GM12878 (cell line): Measurements from ENCODE around the gene TCF25. TPM values are rescaled to one million over a fixed set of nuclear protein-coding genes. Genes with fewer than 3 reads are reported as not detected.

Experiments
- ATAC-seq: fragments of 200-7000 bp; cut with Tn5 transposase; 3 replicates; pipeline ENCODE4 v1.9.1; 2020; ENCODE audit warnings: mild to moderate bottlenecking, moderate library complexity
- BruUV-seq: library from RNA; stranded (reverse); fragments of 400-500 nt; replicated peaks from 2 replicates; lab custom pipeline; 2021; lab: Mats Ljungman, UMichigan
- CTCF ChIA-PET: fragments of 300-600 bp; sonication (Branson Sonifier 250); formaldehyde crosslinking; extraction: SDS; loops from one replicate; lab custom pipeline; 2021; ENCODE audit warnings: inconsistent platforms; lab: Yijun Ruan, JAX
- POLR2A ChIA-PET: fragments of 350-600 bp; formaldehyde crosslinking; extraction: SDS; loops from one replicate; lab custom pipeline; 2021; ENCODE audit warnings: inconsistent platforms; lab: Charles Lee
- RAD21 ChIA-PET: fragments of 300-600 bp; sonication (Branson Sonifier 250); formaldehyde crosslinking; loops from one replicate; lab custom pipeline; 2023; ENCODE audit warnings: antibody characterized with exemption; ENCODE audit not compliant: unreplicated experiment; lab: Charles Lee
- SMC1A ChIA-PET: fragments of 300-600 bp; sonication (Branson Sonifier 250); formaldehyde crosslinking; loops from one replicate; lab custom pipeline; 2023; ENCODE audit not compliant: unreplicated experiment, uncharacterized antibody; lab: Charles Lee
- DNase-seq: peaks from one replicate; pipeline ENCODE4 v3.0.0-alpha.2; 2011; ENCODE audit warnings: low read depth, low spot score
- FAIRE-seq: peaks from 3 replicates; lab custom pipeline; 2011; peaks lifted over from hg19 to GRCh38; lab: Jason Lieb, UNC
- H2AFZ ChIP-seq: 2 replicates; pipeline ENCODE4 v1.6.0; 2011; ENCODE audit warnings: low read depth, low read length, control low read depth; ENCODE audit not compliant: control insufficient read depth
- H3K27ac ChIP-seq: 2 replicates; pipeline ENCODE4 v1.5.1; 2011; ENCODE audit warnings: control low read depth; ENCODE audit not compliant: control insufficient read depth, insufficient read depth
- H3K27me3 ChIP-seq, 2 experiments: replicated peaks in 1 of 2; 2 replicates each; pipeline versions ENCODE4 v1.6.0 to v1.6.1; 2011; ENCODE audit warnings: low read length in 1 of 2; ENCODE audit not compliant: control insufficient read depth in 2 of 2, insufficient read depth in 2 of 2
- H3K36me3 ChIP-seq, 2 experiments: 2 replicates each; pipeline ENCODE4 v1.5.1; 2011; ENCODE audit warnings: low read length in 1 of 2; ENCODE audit not compliant: control insufficient read depth in 2 of 2, insufficient read depth in 2 of 2
- H3K4me1 ChIP-seq: 2 replicates; pipeline ENCODE4 v1.6.1; 2011; ENCODE audit warnings: mild to moderate bottlenecking, low read length, moderate library complexity, mixed read lengths; ENCODE audit not compliant: control insufficient read depth, insufficient read depth
- H3K4me2 ChIP-seq: 2 replicates; pipeline ENCODE4 v1.6.0; 2011; ENCODE audit warnings: control low read depth; ENCODE audit not compliant: control insufficient read depth, insufficient read depth
- H3K4me3 ChIP-seq: fragments of 200-600 bp; sonication (generic); 2 replicates; pipeline ENCODE4 v1.5.1; 2016
- H3K79me2 ChIP-seq: 2 replicates; pipeline ENCODE4 v1.6.0; 2011; ENCODE audit warnings: low read length; ENCODE audit not compliant: control insufficient read depth, insufficient read depth
- H3K9ac ChIP-seq: 2 replicates; pipeline ENCODE4 v1.8.0; 2011; ENCODE audit warnings: low read length, control low read depth, mixed read lengths; ENCODE audit not compliant: control insufficient read depth, insufficient read depth
- H3K9me3 ChIP-seq: replicated peaks from 3 replicates; pipeline ENCODE4 v1.5.1; 2011; ENCODE audit warnings: mild to moderate bottlenecking, low read length; ENCODE audit not compliant: control insufficient read depth, insufficient read depth
- H4K20me1 ChIP-seq: 2 replicates; pipeline ENCODE4 v1.6.0; 2011; ENCODE audit not compliant: control insufficient read depth, insufficient read depth
- BCL11A ChIP-seq: IDR thresholded peaks from 2 replicates; pipeline ENCODE4 v1.6.1; 2011; ENCODE audit warnings: low read depth, low read length
- CBFB ChIP-seq: IDR thresholded peaks from 2 replicates; pipeline ENCODE4 v1.6.1; 2016; ENCODE audit warnings: antibody characterized with exemption, low read depth
- IKZF1 ChIP-seq: fragments of 450-650 bp; conservative IDR thresholded peaks from 2 replicates; pipeline ENCODE4 v1.6.1; 2017; ENCODE audit warnings: antibody characterized with exemption, mild to moderate bottlenecking
- MYB ChIP-seq: fragments of 150-350 bp; IDR thresholded peaks from 2 replicates; pipeline ENCODE4 v1.6.1; 2014; ENCODE audit warnings: mild to moderate bottlenecking, low read depth, low read length, borderline replicate concordance
- NFXL1 ChIP-seq: fragments of 450-650 bp; IDR thresholded peaks from 2 replicates; pipeline ENCODE4 v1.6.1; 2017; ENCODE audit warnings: antibody characterized with exemption, mild to moderate bottlenecking, borderline replicate concordance
- PAX5 ChIP-seq: IDR thresholded peaks from 2 replicates; pipeline ENCODE4 v1.6.1; 2011; ENCODE audit warnings: low read depth, low read length, borderline replicate concordance
- RUNX3 ChIP-seq: IDR thresholded peaks from 2 replicates; pipeline ENCODE4 v1.6.1; 2012; ENCODE audit warnings: low read length, inconsistent platforms
- SIX5 ChIP-seq: IDR thresholded peaks from 2 replicates; pipeline ENCODE4 v1.6.1; 2011; ENCODE audit warnings: mild to moderate bottlenecking, low read depth, low read length, moderate library complexity; ENCODE audit not compliant: severe bottlenecking
- SRF ChIP-seq, 2 experiments: IDR thresholded peaks; 2 replicates each; pipeline ENCODE4 v1.6.1; 2011; ENCODE audit warnings: low read depth in 2 of 2, low read length in 2 of 2, mild to moderate bottlenecking in 1 of 2, moderate library complexity in 1 of 2
- ZNF217 ChIP-seq: fragments of 450-650 bp; IDR thresholded peaks from 2 replicates; pipeline ENCODE4 v1.6.1; 2017; ENCODE audit warnings: antibody characterized with exemption, mild to moderate bottlenecking
- ZNF274 ChIP-seq: IDR thresholded peaks from one replicate; pipeline ENCODE4 v1.8.0; 2011; ENCODE audit not compliant: insufficient read length, insufficient read depth
- WGBS: methylation state at CpG from one replicate; pipeline ENCODE4 v1.1.6; 2016; ENCODE audit warnings: low lambda C conversion rate; ENCODE audit not compliant: insufficient replicate concordance, insufficient coverage; ENCODE audit errors: missing lambda C conversion rate; 5-methylcytosine and 5-hydroxymethylcytosine counted together
- in situ Hi-C: fragments of 300-500 bp; cut with MboI; formaldehyde crosslinking; loops from 9 replicates; pipeline ENCODE4 v1.14.3; 2018; ENCODE audit warnings: mixed read lengths
- intact Hi-C: fragments of 100-400 bp; cut with micrococcal nuclease; formaldehyde crosslinking; loops from one replicate; pipeline ENCODE4 v1.14.2; 2022; ENCODE audit not compliant: unreplicated experiment
- polyA plus RNA-seq, 11 experiments: library from polyadenylated mRNA; depleted of rRNA in 4 of 11; unstranded in 6 of 11; stranded (reverse) in 5 of 11; fragments of >200 nt; fragmentation: Nextera tagmentation in 4 of 11; fragmentation: Illumina TruSeq in 1 of 11; extraction: Ambion mirVana in 4 of 11; extraction: Trizol in 1 of 11; gene quantifications; 1 replicate in 1 of 11; 2 replicates in 10 of 11; pipeline versions ENCODE4 v1.2.1 to v1.2.3, GENCODE V29; 2011 to 2016; ENCODE audit warnings: inconsistent platforms in 2 of 11, missing spikeins in 2 of 11, low read depth in 1 of 11
- total RNA-seq, 4 experiments: library from RNA; depleted of rRNA in 3 of 4; stranded (reverse); fragments of >200 nt in 3 of 4; fragmentation: Illumina TruSeq in 1 of 4; extraction: Trizol in 1 of 4; gene quantifications; 2 replicates each; pipeline versions ENCODE4 v1.2.1 to v1.2.3, GENCODE V29; 2013 to 2021

Gene TCF25
- total and polyA plus RNA-seq, 10 of the 15 experiments (the other 5 are each of a cell fraction or from before 2014, with no cell fraction given) = 8.4 to 130 (median 89.4) TPM

DNA sequence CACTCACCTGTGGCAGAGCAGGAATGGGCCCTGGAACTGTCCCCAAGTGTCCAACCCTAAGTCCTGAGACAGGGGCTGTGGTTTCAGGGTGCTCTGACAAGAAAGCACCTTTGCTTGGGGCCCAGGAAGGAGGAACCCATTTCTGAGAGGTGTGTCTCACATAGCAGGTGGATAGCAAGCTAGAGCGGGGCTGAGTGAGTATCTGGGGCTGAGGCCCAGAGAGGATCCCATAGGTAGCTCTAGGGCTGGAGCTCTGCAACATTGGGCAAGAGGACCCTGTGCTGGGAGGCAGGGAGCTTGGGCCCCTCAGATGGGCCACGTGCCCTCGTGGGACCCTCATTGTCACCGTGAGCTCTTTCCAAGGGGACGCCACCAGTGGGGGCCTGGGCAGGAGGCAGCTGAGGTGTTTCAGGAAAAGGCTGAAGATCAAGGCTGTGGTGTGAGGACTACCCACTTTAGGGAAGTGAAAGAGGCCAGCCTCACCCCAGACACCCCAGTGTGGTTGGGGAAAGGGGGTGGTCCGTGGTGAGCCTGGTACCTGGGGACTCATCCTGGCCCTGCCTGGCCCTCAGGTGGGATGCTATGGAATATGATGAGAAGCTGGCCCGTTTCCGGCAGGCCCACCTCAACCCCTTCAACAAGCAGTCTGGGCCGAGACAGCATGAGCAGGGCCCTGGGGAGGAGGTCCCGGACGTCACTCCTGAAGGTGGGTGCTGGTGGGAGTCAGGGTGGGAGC is 80.4 kb downstream of the TCF25 start (continued):
- TF ChIP-seq BCL11A (peak; percentile 77), PAX5 (peak; percentile 93), IKZF1 (peak; percentile 97), SRF (IDR thresholded peaks at IDR 0.05; ENCODE audit: low read depth in 2 of 2, low read length in 2 of 2) (0 out of 4 replicates have a peak, but pooled peaks of 1 of the 2 experiments have one; percentile 6), CBFB (peak; percentile 88), RUNX3 (peak; percentile 97), ZNF217 (0 out of 2 replicates have a peak, but pooled peaks have one; percentile 34)

DNA sequence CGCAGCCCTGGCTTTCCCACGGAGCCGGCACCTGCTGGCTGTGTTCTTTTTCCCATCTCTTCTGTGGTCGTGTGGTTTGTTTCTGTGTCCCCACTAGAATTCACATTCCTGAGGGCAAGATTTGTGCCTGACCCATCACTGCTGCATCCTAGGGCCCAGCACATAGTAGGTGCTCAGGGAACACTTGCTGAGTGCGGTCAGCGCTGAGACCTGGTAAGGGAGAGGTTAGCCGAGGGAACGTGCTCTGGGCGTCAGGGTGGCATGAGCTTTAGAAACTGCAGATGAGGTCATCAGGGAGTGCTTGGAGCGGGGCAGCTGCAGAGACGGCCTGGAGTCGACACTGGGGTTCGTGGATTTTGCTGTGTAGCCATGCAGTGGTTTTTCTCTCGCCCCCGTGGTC is 81.1 kb downstream of the TCF25 start:
- H3K79me2 ChIP-seq = no peaks in the 10 kb centered on the region
- no peaks in the 10 kb centered on the region for H3K27me3 ChIP-seq
- H3K36me3 ChIP-seq = peaks cover 0 to 5% of the 10 kb centered on the region in 2 experiments
- TF ChIP-seq ZNF274 (no peak), SIX5 (no peak), NFXL1 (no peak), MYB (no peak)
- FAIRE-seq = no peak
- no TSS peak for BruUV-seq
- H3K4me2 ChIP-seq = peak overlapping the region; percentile 94
- peak; percentile 13; the same call in 2 of the 3 replicates for ATAC-seq
- intact Hi-C loops (no loop called here), in situ Hi-C loops (no loop called here)
- SMC1A ChIA-PET = no interaction called here
- DNase-seq = no peak
- RAD21 ChIA-PET = no interaction called here
- H4K20me1 ChIP-seq = no peaks in the 10 kb centered on the region
- WGBS = 54% methylated on average over 15 of the region's 15 CpGs
- POLR2A ChIA-PET = interaction anchor here (0.5 to 1.9 kb wide), 4 partner anchors 10 to 71 kb away, joined by 3 to 10 read pairs (median 4); no protein-coding TSS in a partner anchor
- H3K4me3 ChIP-seq = no peak overlapping the region
- H3K9ac ChIP-seq = no peak overlapping the region
- H3K9me3 ChIP-seq = no peaks in the 10 kb centered on the region
- CTCF ChIA-PET = interaction anchor here (1.4 to 1.6 kb wide), 2 partner anchors 10 to 27 kb away, joined by 4 to 5 read pairs; no protein-coding TSS in a partner anchor
- H3K4me1 ChIP-seq = peaks cover 48% of the 10 kb centered on the region
- H3K27ac ChIP-seq = no peak overlapping the region
- no peak overlapping the region for H2AFZ ChIP-seq
